ENCODE measurements around the gene CACNA1D.

CACNA1D gene

DNA sequence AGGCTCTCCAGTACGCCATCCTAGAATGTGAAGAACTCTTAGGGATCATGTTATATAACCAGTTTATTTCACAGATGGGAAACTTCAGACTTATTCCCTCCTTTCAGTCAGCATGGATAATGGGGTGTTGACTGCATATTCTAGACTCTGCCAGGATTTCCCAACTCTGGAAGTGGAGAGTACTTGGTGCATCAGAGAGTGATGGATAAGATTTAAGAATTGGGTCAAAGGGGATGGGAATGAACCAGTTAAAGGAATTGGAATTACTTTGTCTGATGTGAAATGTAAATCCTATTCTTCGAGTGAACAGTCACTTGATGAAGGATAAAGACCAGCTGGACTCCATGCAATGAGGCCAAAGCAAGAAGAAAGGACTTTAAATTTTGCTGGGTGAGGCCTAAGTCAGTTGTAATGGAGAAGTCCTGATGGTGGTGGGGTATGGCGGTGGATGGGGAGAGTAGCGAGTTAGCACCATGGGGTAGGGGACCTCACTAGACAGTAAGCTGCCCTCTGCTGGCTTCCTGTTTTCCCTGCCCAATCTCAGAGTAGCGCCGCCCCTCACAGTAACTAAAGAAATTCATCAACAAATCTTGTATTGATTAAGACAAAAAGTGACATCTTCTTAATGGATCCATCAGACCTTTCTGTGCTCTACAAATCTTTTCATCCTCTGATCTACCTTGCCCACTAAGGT, 7.3 kb upstream of the CACNA1D start:
- FAIRE-seq (no peak), DNase-seq (ENCODE audit: insufficient read length, low spot score) (no peak)
- TF ChIP-seq POLR2A (IDR thresholded peaks at IDR 0.05; ENCODE audit: low read depth, low read length): no peak

GRCh38 chr3:53489386-53489785, 5.0 kb upstream of the CACNA1D start:
- no peak for TF ChIP-seq POLR2A (IDR thresholded peaks at IDR 0.05; ENCODE audit: low read depth, low read length)
- no peak for DNase-seq (ENCODE audit: insufficient read length, low spot score)
- FAIRE-seq: no peak

DNA sequence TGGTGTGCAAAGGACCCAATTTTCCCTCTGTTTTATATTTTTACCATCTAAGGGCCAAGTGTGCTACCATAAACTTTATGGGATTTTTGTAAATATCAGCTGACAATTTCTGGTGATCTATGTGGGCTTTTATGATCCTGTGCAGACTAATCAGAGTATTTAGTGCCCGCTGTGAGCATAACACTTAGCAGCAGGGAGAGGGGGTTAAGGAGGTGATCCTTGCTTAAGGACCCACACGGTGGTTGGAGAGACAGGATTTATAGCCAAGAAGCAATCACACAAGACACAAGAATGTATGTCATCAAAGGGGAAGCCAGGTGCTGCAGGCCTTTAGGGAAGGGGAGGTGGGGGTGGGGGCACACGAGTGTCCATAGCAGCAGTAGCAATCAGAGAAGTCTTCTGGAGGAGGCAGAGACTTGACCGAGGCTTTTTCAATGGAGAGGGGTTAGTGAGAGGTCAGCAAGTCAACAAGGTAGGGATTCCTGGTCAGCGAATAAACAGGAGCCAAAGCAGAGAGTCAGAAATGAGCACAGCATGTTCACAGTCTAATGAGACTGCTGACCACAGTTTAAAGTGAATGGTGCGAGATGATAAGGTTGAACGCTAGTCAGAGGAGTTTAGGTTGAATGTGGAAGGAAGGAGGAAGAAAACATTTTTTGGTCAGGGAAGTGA, 4.5 kb upstream of the CACNA1D start:
- no peak for FAIRE-seq
- no peak for DNase-seq (ENCODE audit: insufficient read length, low spot score)
- TF ChIP-seq POLR2A (IDR thresholded peaks at IDR 0.05; ENCODE audit: low read depth, low read length): no peak

GRCh38 chr3:53490459-53490968, 3.9 kb upstream of the CACNA1D start:
- no peak for DNase-seq (ENCODE audit: insufficient read length, low spot score)
- no peak for FAIRE-seq
- TF ChIP-seq POLR2A (IDR thresholded peaks at IDR 0.05; ENCODE audit: low read depth, low read length): no peak

DNA sequence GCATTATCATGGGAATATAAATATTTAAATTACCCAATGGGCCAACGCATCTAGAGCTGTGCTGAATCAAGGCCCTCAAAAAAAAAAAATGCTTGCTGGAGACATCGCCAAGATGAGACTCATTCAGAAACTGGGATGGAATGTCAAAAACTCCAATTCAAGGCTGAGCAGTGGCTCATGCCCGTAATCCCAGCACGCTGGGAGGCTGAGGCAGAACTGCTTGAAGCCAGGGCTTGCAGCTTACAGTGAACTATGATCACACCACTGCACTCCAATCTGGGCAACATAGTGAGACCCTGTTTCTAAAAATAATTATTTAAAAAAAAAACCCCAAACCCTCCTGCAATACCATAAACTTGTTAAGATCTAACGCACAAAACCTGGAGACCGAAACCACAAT, 3.1 kb upstream of the CACNA1D start:
- FAIRE-seq: no peak
- TF ChIP-seq POLR2A (IDR thresholded peaks at IDR 0.05; ENCODE audit: low read depth, low read length): no peak
- no peak for DNase-seq (ENCODE audit: insufficient read length, low spot score)

DNA sequence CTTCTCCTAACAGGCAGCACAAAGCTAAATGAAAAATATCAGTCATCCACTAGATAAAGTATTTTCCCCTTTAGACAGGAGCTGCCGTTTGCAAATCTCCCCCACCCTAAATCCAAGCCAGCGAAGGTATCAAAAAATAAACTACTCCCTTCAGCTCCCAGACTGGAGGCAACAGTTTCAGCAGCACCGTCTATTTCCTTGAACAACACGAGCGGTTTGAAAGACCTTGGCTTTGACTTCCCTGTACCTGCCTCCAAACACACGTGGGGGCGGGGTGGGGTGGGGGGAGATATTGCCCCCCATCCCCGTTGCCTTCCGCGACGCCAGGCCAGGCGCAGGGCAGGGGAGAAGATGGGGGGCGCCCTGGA, 832 bp upstream of the CACNA1D start:
- DNase-seq (ENCODE audit: insufficient read length, low spot score): no peak
- no peak for FAIRE-seq
- no peak for TF ChIP-seq POLR2A (IDR thresholded peaks at IDR 0.05; ENCODE audit: low read depth, low read length)

DNA sequence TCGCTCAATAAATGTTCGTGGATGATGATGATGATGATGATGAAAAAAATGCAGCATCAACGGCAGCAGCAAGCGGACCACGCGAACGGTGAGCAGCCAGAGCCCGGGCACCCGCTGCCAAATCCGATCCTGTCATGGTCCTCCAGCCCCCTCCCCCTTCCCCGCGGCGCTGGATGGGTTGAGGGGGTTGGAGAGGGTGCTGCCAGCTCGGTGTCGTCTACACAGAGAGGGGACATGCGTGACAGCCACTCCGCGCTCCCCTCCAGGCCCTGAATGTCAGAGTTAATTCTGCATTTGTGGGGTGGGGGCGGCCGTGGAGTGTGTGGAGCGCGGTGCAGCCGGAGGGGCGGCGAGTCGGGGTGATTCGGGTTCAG, 722 bp downstream of the CACNA1D start:
- no peak for FAIRE-seq
- no peak for TF ChIP-seq POLR2A (IDR thresholded peaks at IDR 0.05; ENCODE audit: low read depth, low read length)
- DNase-seq (ENCODE audit: insufficient read length, low spot score): no peak

- FAIRE-seq: no peak
- no peak for TF ChIP-seq POLR2A (IDR thresholded peaks at IDR 0.05; ENCODE audit: low read depth, low read length)
- no peak for DNase-seq (ENCODE audit: insufficient read length, low spot score)
Measured at GRCh38 chr3:53495520-53496391, 1.3 kb downstream of the CACNA1D start.

DNA sequence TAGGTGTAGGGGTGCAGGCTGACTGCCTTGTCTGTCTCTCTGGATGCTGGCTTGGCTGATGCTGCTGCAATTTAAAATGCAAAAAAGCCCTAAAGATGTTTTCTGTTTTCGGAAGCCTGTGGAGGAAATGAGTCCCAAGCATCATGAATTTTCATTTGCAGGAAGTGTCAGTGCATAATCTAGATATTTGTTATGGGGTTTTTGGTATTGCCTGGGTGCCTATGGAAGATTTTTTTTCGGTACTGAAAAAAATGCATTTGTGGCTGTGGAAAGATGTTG, 1.9 kb downstream of the CACNA1D start:
- FAIRE-seq (no peak), DNase-seq (ENCODE audit: insufficient read length, low spot score) (no peak)
- TF ChIP-seq POLR2A (IDR thresholded peaks at IDR 0.05; ENCODE audit: low read depth, low read length): no peak

- FAIRE-seq: no peak
- DNase-seq (ENCODE audit: insufficient read length, low spot score): no peak
Measured at GRCh38 chr3:53496984-53497383, 2.6 kb downstream of the CACNA1D start.

DNA sequence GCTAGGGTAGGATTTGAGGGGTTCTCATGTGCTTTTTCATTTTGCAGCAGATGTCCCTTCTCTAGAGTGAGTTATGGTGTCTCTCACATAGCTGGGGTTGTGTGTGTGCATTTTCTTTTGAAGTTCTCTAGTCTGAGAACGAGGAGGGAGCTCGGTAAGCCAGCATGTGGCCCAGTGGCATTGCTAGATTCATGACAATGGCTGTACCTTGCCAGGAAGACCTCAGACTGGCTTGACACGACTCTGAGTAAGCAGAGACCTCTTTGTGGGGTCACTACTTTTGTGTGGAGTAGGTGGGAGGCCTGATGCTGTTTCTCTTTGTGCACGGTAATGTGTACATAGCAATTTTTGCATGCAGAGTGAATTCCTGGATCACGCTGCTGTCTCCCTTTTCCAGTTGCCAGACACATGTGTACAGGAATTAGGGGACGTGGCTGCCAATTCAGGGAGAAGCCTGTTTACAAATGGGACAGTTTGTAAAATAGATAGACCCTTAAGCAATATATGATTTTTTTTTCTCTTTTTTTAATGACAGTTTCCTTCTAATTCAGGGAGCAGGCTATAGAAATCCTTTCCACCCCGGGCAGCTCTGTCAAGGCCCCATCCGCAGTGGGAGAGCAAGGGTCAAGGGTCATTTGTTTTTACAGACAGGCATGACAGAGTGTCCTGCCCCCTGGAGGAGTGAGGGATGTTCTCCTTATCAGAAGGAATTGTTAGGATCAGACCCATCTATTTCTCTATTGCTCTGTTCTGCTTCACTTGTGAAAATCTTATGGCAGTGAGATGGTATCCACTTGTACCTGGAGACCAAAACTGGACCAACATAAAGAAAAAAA, 4.6 kb downstream of the CACNA1D start:
- DNase-seq (ENCODE audit: insufficient read length, low spot score) (no peak), FAIRE-seq (no peak)
- TF ChIP-seq POLR2A (IDR thresholded peaks at IDR 0.05; ENCODE audit: low read depth, low read length): no peak

More at GRCh38 chr3:53496984-53497383, 2.6 kb downstream of the CACNA1D start:
- no peak for TF ChIP-seq POLR2A (IDR thresholded peaks at IDR 0.05; ENCODE audit: low read depth, low read length)

DNA sequence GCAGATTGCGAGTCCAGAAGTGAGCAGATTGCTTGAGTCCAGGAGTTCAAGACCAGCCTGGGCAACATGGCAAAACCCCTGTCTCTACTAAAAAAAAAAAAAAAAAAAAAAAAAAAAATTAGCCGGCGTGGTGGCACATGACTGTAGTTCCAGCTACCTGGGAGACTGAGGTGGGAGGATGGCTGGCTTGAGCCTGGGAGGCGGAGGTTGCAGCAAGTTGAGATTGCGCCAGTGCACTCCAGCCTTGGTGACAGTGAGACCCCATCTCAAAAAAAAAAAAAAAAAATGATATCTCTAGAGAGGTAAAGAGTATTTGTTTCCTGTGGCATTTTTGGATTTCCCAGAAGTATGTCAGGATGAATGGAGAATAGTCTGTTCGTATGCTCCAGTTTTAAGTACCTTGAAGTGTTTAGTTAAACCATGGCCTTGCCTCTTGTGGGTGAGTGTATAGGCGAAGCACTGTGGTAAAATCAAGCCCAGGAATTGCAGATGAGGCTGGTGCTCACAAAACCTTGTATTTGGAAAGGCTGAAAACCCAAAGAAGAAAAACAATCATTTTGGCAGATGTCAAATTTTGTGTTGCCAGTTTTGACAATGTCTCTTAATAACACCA, 5.9 kb downstream of the CACNA1D start:
- no peak for FAIRE-seq
- DNase-seq (ENCODE audit: insufficient read length, low spot score): no peak
- TF ChIP-seq POLR2A (IDR thresholded peaks at IDR 0.05; ENCODE audit: low read depth, low read length): no peak

GRCh38 chr3:53501178-53501577, 6.8 kb downstream of the CACNA1D start:
- DNase-seq (ENCODE audit: insufficient read length, low spot score) (no peak), FAIRE-seq (no peak)
- TF ChIP-seq POLR2A (IDR thresholded peaks at IDR 0.05; ENCODE audit: low read depth, low read length): no peak
